Measurements from ENCODE around the gene TNFRSF6B.

DNA sequence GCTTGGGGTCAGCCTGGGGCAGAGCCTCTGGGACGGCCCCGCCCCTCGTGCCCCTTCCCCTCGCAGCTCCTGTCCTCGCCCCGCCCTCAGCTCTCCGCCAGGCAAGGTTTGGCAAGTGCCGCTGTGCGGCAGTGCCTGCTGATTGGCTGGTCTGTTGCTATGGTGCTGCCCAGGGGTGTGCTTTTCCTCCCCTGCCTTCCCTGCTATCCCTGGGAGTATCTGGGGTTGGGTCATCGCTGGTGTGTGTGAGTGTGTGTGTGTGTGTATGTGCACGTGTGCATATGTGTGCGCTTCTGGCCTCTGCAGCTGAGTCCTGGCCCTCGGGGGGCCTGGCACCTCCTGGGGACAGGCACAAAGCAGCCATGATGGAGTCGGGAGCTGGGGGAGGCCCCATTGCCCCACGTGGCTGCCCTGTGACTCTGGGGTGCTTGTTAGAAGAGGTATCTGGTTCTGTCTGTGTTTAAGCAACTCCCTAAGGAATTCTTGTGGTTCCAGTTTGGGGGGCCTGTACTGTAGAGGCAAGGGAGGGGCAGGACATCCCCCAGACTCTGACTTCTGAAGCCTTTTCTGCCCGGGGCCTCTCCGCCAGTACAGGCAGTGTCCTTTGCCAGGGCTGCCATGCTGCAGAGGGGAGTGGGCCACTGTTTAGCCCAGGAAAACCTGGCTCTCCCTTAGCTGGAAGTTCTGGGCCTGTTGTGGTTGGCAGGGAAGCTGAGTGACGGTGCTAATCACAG, 31.4 kb upstream of the TNFRSF6B start:
- TF ChIP-seq, protein P1, sequence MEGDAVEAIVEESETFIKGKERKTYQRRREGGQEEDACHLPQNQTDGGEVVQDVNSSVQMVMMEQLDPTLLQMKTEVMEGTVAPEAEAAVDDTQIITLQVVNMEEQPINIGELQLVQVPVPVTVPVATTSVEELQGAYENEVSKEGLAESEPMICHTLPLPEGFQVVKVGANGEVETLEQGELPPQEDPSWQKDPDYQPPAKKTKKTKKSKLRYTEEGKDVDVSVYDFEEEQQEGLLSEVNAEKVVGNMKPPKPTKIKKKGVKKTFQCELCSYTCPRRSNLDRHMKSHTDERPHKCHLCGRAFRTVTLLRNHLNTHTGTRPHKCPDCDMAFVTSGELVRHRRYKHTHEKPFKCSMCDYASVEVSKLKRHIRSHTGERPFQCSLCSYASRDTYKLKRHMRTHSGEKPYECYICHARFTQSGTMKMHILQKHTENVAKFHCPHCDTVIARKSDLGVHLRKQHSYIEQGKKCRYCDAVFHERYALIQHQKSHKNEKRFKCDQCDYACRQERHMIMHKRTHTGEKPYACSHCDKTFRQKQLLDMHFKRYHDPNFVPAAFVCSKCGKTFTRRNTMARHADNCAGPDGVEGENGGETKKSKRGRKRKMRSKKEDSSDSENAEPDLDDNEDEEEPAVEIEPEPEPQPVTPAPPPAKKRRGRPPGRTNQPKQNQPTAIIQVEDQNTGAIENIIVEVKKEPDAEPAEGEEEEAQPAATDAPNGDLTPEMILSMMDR (conservative IDR thresholded peaks at IDR 0.05; ENCODE audit: low read length) = no peak
- TF ChIP-seq EZH2phosphoT487 (IDR thresholded peaks at IDR 0.05; ENCODE audit: borderline replicate concordance, low read depth, low read length) = no peak

Data from OCI-LY7 (cell line).